Activated CD8-positive, alpha-beta memory T cell treated with anti-CD3 and anti-CD28 coated beads, Interleukin-2, amount 50 U/mL, for 1 hour (primary cell): ENCODE data around the gene DNM2.
A peak's percentile ranks its signal among the peaks of the same experiment; 100 is the strongest.
"Not testable (repeated sequence)": the region's sequence is repeated elsewhere in the genome, so short reads cannot be mapped to it uniquely, and the experiment has no call there.

Experiments
- DNase-seq: peaks from one replicate; pipeline ENCODE4 v3.0.0-alpha.2; 2020; ENCODE audit errors: extremely low read depth

DNM2 gene

DNA sequence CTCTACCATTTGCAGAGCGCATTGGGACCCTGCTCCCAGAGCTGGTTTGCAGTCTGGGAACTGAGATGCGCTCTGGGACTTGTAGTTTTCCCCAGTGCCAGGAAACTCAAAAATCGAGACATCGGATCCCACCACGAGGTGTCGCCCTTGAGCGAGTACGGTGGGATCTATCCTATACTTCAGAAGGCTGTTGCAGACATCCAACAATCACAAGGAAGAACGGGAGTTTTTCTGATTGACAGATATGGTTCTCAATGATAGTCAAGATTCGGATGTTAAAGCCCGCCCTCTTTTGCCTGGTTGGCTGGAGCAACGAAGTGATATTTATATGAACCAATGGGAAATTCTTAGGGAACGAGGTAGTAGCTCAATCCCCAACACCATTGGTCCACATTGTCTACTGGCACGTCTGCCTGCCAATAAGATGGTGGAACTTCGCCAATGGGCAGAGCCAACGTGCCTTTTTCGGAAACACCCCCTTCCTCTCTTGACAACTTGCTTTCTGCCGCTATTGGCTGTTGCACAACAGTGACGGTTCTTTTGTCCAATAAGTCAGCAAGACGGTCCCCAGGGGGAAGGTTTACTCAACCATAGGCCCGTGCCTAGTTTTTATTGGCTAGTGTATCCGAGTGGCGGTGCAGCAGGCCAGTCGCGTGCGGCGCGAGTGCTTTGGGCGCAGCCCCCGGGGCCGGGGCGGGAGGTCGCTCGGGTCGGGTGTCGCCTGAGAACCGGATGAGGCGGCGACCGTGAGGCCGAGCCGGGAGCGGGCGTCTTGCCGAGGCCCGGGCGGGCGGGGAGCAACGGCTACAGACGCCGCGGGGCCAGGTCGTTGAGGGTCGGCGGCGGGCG, at the start of gene DNM2:
DNM2 (plus strand) TSS at position 724 of the 849 bp plus-strand sequence. CDS start 164 bp downstream, outside the sequence.
- DNase-seq = peak; percentile 94

DNA sequence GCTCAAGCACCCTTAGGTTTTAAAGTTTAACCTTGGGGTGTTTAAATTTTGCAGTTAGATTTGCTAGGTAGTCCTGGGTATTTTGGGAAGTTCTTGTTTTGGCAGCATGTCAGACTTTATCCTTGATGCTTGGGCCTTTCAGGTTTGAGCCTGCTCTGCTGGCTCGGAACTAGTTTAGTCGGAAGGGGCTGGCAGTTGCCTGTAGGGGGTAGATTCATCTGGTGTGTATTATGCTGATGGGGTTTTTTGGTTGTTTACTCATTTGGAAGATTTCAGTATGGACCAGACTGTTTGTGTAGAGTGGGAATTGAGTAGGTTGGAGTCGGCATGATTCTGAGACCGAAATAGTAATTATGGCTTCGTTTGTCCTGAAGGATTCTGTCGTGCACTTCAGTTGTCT, 48.6 kb upstream of the DNM2 start:
- DNase-seq = no peak

DNA sequence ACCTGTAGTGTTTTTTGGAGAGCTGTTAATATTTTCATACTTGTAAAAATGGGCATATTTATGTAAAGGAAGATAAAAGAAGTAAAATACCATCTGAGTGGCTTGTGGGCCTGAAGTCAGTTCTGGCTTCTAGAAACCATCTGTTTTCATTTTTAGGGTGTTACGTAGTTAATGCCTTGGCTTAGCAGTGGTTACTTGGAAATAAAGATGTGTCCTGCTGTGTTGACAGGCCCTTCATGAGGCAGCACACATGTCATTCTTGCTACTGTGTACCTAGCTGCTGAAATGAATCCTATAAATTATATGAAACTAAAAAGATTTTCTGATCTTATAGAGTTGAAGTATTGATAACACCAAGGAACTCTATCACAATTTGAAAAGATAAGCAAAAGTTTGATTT, 47.7 kb upstream of the DNM2 start:
- no peak for DNase-seq

DNA sequence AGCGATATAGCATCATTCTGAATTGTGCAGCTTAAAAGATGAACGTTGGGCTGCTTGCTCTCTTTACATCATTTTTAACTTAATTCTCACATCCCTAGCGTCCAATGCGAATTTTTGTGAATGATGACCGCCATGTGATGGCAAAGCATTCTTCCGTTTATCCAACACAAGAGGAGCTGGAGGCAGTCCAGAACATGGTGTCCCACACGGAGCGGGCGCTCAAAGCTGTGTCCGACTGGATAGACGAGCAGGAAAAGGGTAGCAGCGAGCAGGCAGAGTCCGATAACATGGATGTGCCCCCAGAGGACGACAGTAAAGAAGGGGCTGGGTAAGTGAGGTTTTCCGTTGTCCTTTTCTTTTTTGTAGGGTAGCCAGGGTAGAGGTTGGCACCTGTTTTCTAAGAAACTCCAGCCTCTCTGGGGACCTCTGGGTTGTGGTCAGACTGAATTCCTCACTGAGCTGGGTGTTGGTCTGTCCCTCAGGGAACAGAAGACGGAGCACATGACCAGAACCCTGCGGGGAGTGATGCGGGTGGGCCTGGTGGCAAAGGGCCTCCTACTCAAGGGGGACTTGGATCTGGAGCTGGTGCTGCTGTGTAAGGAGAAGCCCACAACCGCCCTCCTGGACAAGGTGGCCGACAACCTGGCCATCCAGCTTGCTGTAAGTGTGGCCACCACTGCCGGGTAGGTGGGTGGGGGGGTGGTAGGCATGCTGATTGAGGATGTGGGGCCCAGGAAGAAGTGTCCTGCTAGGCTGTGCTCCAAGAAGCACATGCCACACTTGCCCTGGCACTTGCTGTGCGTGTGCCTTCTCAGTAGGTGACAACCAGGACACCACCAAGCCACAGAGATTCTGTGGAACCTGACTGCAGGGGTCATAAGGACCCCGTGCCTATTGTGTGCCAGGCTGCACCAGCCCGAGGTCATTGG, 46.7 kb upstream of the DNM2 start:
- DNase-seq = no peak

DNA sequence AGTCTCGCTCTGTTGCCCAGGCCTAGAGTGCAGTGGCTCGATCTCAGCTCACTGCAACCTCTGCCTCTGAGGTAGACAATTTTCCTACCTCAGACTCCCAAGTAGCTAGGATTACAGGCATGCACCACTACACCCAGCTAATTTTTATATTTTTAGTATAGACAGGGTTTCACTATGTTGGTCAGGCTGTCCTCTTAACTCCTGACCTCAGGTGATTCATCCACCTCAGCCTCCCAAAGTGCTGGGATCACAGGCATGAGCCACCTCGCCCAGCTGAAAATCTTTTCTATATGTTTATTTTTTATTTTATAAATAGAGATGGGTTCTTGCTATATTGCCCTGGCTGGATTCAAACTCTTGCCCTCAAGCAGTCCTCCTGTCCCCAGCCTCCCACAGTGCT, 46.0 kb upstream of the DNM2 start:
- DNase-seq = not testable (repeated sequence)

DNA sequence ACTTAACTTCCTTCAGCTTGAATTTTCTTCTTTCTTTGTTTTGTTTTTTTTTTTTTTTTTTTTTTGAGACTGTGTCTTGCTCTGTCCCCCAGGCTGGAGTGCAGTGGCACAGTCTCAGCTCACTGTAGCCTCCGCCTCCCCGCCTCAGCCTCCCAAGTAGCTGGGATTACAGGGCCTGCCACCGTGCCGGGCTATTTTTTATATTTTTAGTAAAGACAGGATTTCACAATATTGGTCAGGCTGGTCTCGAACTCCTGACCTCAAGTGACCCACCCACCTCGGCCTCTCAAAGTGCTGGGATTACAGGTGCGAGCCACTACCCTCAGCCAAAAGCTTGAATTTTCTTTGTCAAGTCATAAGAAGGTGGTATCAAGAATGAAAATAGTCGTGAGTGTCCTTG, 42.7 kb upstream of the DNM2 start:
- DNase-seq = not testable (repeated sequence)

DNA sequence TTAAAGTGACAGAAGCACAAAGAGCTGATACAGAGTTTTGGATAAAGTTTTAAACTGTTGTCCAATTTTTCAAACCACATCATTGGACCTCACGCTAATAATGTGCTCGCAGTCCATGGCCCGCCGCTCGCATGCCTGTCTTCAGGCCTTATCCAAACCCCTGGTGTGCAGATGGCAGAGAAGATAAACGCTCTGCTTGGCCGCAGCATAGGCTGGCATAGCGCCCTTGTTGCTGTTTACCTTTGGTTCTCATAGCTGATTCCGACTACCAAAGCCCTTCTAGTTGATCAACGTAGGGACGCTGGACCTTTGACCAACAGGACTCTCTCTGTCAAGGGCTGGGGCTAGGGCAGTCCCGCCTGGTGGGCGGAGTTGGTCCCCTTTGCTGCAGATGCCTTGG, 40.1 kb upstream of the DNM2 start:
- DNase-seq = no peak

DNA sequence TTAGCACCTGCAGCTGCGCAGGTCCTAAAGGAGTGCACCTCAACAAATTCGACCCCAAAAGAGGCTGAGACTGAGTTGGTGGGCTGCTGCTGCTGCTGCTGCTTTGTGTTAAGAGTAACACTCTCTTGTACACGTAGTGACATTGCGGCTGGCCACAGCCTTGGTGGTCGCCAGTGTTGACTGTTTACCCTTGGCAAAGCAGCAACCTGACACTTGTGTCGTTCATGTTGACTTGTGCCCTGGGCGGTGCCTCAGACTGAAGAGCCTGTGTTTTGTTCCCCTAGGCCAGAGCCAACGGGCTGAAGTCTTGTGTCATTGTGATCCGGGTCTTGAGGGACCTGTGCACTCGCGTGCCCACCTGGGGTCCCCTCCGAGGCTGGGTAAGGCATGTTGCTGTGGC, 39.1 kb upstream of the DNM2 start:
- no peak for DNase-seq

DNA sequence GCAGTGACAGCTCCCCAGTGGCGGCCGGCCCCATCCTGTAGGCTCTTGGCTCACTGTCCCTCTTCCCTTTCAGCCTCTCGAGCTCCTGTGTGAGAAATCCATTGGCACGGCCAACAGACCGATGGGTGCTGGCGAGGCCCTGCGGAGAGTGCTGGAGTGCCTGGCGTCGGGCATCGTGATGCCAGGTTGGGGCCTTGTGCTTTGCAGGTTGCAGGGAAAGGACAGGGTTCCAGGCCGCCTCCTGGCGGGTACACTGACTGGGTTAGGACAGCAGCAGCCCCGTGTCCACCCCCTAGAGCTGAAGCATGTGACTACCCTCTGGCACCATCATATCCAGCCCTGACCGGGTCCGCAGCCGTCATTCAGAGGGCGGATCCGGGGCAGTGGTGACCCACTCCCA, 38.1 kb upstream of the DNM2 start:
- no peak for DNase-seq

DNA sequence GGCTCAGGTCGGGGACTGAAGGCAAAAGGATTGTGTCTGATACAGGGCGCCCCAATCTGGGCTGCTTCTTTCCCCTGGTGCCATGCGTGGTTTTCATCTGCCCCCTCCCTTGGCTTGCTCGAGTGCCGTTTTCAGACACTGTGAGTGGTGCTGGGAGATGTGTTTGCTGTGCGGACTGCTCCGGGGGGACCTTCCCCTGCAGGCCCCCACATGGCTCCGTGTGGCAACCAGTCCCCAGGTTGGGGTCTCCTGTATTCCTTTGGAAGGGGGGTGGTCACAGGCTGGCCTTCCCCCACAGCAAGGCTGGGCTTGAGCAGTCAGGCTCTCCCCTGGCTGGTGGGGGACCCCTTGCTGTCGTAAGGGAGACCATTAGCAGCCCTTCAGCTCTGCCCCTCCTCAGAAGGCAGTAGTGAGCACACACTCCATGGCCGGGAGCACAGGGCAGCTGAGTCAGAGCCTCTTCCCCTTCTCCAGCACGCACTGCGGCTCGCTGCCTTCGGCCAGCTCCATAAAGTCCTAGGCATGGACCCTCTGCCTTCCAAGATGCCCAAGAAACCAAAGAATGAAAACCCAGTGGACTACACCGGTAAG, 37.2 kb upstream of the DNM2 start:
- DNase-seq = no peak

DNA sequence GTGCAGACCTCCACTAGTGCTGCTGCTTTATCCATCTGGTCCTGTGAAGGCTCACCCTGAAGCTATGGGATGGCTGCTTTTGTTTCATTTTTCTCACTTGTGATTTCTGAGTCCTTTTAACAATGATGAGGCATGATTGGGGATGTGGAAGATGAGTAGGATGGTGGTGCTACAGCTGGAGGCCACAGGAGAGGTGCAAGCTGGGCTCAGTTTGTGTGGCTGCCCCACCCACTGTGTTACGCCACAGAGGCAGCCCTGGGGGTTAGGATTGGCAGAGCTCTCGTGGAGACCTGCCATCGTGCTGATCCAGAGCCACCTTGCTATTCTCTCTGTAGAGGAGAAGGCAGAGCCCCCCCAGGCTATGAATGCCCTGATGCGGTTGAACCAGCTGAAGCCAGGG, 36.2 kb upstream of the DNM2 start:
- no peak for DNase-seq

DNA sequence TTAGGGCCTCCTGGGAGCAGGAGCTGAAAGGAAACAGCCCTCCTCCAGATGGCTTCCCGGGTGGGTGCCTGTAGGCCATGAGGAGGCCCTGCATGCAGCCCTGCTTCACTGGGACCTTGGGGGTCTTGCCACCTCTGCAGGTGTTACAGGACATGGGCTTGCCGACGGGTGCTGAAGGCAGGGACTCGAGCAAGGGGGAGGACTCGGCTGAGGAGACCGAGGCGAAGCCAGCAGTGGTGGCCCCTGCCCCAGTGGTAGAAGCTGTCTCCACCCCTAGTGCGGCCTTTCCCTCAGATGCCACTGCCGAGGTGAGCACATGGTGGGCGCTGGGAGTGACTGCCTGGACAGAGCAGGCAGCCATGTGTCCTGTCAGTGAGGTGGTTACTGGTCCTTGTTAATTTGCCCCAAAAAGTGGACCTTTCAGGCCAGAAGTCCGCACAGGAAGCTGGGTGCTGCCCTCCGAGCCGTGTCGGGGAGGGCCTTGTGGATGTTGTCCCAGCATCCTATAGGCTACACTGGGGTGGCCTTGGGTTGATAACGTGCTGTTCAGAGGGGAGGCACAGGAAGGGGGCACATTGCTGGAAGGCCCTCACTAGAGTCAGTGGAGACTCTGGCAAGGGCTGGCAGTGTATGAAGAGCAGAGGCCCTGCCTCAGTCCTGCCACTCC, 35.3 kb upstream of the DNM2 start:
- no peak for DNase-seq

DNA sequence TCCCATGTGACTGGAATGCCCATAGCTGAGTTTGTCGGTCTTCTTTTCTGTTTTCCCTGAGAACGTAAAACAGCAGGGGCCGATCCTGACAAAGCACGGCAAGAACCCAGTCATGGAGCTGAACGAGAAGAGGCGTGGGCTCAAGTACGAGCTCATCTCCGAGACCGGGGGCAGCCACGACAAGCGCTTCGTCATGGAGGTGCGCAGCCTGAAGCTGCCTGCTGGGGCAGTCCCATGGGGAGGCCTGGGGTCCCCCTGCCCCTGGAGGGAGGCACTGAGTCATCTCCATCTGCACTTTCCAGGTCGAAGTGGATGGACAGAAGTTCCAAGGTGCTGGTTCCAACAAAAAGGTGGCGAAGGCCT, 34.8 kb upstream of the DNM2 start:
- DNase-seq = no peak

DNA sequence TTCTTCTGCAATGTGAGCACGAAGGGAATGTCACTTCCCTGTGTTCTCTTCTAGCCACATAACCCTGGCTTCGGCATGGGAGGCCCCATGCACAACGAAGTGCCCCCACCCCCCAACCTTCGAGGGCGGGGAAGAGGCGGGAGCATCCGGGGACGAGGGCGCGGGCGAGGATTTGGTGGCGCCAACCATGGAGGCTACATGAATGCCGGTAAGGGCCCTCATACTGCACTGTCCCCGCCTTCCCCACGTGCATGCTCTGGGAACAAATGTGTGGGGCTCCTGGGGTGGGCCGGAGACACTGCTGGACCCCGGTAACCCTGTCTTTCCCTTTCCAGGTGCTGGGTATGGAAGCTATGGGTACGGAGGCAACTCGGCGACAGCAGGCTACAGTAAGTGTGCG, 34.3 kb upstream of the DNM2 start:
- DNase-seq = no peak

DNA sequence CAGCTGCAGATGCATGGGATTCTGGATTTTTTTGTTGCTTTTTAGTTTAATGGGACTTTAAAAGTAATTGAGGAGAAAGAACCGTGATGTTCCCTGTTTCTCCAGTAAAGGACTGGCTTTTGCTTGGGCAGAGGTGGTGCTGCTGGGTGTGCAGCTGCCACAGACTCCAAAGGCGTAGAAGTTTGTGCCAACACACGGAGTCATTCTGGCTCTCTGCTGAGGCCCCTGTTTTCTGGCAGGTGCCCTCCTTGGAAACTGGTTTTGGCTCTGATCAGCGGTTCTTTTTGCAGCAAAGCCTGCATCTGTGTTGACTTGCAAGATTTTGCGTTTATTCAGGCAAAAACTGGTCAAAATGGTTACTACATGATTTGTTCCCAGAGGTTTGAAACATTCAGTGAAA, 32.7 kb upstream of the DNM2 start:
- DNase-seq = no peak

DNA sequence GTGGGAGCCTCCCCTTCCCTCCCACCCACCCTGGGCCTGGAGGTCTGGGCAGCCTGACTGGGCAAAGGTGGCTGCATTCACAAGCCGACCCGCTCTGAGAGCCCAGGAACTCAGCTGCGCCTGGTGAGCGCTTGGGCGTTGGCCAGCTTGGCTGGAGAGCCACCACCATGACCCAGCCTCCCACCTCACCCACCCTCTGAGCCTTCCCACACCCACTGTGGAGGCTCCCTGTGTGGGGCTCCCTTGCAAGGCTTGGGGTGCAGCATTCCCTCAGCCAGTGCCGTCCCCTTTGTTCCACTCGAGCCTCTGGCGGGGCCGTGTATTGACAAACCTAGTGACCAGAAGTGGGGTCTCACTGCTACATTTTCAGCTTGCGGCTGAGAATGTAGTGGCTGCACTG, 31.7 kb upstream of the DNM2 start:
- DNase-seq = no peak

DNA sequence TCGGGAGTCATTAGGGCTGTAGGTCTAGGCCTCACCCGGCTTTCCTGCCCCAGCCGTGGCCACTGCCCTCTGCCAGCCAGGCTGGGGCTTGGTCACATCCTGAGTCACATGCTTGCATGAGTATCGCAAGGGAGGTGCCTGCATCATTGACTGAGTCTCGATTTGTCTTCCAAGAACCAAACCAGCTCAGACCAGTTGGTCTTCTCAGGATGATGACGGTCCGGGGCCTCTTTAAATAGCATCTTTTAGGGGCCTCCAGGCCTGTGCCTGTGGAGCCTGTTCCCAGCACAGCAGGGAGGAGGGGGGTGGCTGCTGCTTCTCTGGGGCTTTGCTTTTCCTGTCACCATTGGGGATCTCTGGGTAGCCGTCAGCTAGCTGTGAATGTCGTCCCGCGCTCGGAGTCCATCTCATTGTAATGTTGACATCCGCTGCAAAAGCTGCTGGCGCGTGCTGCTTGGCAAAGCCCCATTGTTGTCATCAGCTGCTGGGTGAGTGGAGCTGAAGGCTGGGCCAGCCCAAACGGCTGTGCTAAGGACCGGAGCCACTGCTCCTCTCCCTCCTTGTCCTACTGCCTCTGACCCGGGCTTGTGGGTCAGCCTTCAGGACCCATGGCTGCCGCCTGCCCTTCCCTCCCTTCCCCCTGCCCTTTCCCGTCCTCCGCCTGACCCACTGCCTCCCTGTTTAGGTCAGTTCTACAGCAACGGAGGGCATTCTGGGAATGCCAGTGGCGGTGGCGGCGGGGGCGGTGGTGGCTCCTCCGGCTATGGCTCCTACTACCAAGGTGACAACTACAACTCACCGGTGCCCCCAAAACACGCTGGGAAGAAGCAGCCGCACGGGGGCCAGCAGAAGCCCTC, 31.0 kb upstream of the DNM2 start:
- no peak for DNase-seq

DNA sequence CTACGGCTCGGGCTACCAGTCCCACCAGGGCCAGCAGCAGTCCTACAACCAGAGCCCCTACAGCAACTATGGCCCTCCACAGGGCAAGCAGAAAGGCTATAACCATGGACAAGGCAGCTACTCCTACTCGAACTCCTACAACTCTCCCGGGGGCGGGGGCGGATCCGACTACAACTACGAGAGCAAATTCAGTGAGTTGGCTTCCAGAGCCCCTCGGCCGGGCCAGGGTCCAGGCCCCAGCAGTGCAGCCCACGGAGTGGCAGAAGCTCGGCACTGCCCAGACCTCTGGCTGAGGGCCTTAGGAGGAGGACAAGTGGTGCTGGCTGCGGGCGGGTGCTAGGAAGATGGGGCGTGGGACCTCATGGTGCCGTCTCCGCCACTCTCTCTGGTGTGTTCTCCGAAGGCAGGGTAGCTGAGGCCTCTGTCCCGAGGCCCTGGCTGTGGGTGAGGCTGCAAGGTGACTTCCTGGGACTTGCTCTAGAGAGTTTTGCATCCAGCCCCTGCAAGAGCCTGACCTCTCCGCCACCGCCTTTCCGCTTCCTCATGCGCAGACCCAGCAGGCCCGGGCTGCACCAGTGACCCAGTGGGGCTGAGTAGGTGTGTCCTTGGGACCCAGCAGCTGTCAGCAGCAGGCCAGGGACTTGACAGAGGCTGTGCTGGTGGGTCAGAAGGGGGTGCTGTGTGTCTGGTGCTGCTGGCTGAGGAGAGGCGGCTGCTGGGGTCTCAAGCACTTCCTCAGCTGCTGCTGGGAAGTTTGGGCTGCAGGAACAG, 30.2 kb upstream of the DNM2 start:
- no peak for DNase-seq

DNA sequence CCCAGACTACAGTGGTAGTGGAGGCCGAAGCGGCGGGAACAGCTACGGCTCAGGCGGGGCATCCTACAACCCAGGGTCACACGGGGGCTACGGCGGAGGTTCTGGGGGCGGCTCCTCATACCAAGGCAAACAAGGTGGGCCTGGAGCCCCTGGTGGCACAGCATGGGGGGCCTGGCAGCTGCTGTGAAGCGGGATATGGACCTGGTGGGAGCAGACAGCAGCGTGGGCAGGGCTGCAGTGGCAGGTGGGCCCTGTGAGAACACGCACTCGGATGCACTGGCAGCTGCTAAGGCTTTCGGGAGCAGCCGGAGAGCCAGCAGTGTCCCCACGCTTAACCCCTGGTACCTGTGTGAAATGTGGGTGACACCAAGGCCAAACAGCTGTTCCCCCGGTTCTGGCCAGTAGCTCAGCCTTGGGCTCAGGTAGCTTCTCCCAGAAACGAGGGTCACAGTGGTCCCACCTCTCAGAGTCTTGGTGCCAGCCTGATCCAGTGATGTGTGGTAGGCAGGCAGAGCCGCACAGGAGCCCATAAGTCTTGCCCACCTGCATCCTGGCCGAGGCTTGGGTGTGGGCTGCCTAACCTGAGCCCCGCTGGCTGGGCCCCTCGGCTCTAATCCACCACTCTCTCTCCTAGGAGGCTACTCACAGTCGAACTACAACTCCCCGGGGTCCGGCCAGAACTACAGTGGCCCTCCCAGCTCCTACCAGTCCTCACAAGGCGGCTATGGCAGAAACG, 29.2 kb upstream of the DNM2 start:
- DNase-seq = no peak

DNA sequence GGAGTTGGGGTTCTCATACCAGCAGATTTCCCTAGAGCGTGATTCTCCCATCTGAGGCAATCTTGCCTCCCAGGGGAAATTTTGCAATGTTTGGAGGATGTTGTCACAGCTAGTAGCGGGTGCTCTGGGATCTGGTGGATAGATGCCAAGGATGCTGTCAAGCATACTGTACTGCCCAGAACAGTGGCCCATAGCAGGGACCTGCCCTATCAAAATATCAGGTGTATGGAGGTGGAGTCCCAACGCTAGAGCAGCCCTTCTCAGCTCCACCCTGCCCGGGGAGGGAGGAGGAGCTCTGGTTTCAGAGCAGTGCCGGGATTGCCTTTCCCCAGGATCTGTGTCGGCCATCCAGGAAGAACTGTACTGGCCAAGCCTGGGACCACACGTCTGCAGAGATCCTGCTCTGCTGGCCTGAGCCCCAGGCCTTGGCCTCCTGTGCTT, 27.5 kb upstream of the DNM2 start:
- no peak for DNase-seq
